ENCODE results near the gene ACOT12. TPM values are rescaled to one million over a fixed set of nuclear protein-coding genes. Genes with fewer than 3 reads are reported as not detected.

The ACOT12 gene
- total and polyA plus RNA-seq, 9 of the 15 experiments (the other 6 are each of a cell fraction or from before 2014, with no cell fraction given) = 0.03 TPM; not detected in 8

GRCh38 chr5:81302596-81302995, 91.3 kb downstream of the ACOT12 start:
- ATAC-seq = peak; percentile 14
- FAIRE-seq = no peak
- Histone ChIP-seq H3K9me1 (ENCODE audit: control insufficient read depth, insufficient read depth, low read length) (peaks cover 3% of the 10 kb centered on the region), H2AFZ (ENCODE audit: low read depth, low read length) (peak overlapping the region; percentile 97), H4K20me1 (replicated peaks; ENCODE audit: control insufficient read depth, insufficient read depth, low read length) (no peaks in the 10 kb centered on the region), H3K27me3 (ENCODE audit: control insufficient read depth in 2 of 2, insufficient read depth in 2 of 2, low read length in 2 of 2) (no peaks in the 10 kb centered on the region), H3K9me3 (replicated peaks; ENCODE audit: control insufficient read depth, insufficient read depth, low read depth, low read length) (no peaks in the 10 kb centered on the region), H3K4me1 (replicated peaks in 1 of 2; ENCODE audit: control insufficient read depth in 2 of 2, insufficient read depth in 2 of 2, low read length in 2 of 2) (peaks cover 3 to 8% of the 10 kb centered on the region in 2 experiments), H3K36me3 (ENCODE audit: control insufficient read depth, insufficient read depth, low read length) (peaks cover 18% of the 10 kb centered on the region; the same call in 2 of the 3 replicates), H3K27ac (ENCODE audit: extremely low read depth, low read depth, low read length) (peak overlapping the region; percentile 93), H3K4me3 (peak overlapping the region; percentile 76), H3K9ac (ENCODE audit: insufficient read depth in 1 of 2, low read depth in 2 of 2, low read length in 2 of 2) (peak overlapping the region; percentile 94 to 97; a peak in 3 of 4 replicates), H3K79me2 (ENCODE audit: control insufficient read depth, insufficient read depth, low read length) (peaks cover 51% of the 10 kb centered on the region), H3K4me2 (ENCODE audit: insufficient read depth, low read length) (peak overlapping the region; percentile 94)
- in situ Hi-C loops (cut with MboI) = no loop called here
- WGBS (ENCODE audit: insufficient coverage, low coverage, missing lambda C conversion rate) = 34% methylated on average over 5 of the region's 5 CpGs
- TF ChIP-seq PRMT5 (CRISPR knock-in tag; IDR thresholded peaks at IDR 0.05) (no peak), FOXK1 (CRISPR knock-in tag; IDR thresholded peaks at IDR 0.05; ENCODE audit: borderline replicate concordance) (no peak), ZNF253 (CRISPR knock-in tag; conservative IDR thresholded peaks at IDR 0.05) (no peak), ZNF518B (CRISPR knock-in tag; IDR thresholded peaks at IDR 0.05) (no peak), FIP1L1 (IDR thresholded peaks at IDR 0.05; ENCODE audit: low read depth, low read length, poor library complexity, severe bottlenecking) (no peak), HES1 (IDR thresholded peaks at IDR 0.05; ENCODE audit: low read depth) (no peak), MNT (conservative IDR thresholded peaks at IDR 0.05) (0 out of 4 replicates have a peak, but pooled peaks of 1 of the 2 experiments have one; percentile 10), MEF2D (tag; conservative IDR thresholded peaks at IDR 0.05; ENCODE audit: low read depth) (no peak)
- intact Hi-C loops (cut with micrococcal nuclease) = no loop called here
- POLR2A ChIA-PET = interaction anchor here (1.3 to 1.9 kb wide), 4 partner anchors 10 to 30 kb away, joined by 4 to 6 read pairs (median 6); no protein-coding TSS in a partner anchor
- CTCF ChIA-PET (ENCODE audit: low intra/inter-chr PET ratio) = no interaction called here
- no TSS peak for BruUV-seq (replicated peaks)
- peak in 1 of 4 experiments; percentile 21 for DNase-seq (ENCODE audit: extremely low read depth in 1 of 4, low spot score in 3 of 4)

Measured in K562 (cell line).